ENCODE results near the gene SF3A1.

Gene SF3A1

DNA sequence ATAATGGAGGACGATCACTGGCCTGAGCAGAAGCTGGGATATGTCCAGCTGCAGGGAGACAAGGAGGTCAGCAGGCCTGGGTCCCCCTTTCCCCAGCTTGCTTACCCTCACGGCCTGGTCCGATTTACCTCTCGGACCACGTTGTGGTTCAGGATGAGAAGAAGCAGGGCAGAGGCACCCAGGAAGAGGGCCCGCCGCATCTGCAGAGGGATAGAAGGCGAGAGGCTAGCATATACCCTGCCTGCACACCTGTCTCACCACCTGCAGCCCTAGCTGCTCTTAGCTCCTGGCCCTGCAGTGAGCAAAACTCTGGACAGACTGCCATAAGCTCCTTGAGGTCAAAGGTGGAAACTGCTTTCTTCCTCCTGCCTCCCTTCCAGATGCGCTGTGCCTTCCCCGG is 29.2 kb upstream of the SF3A1 start:
- no peak for DNase-seq (ENCODE audit: low spot score)

DNA sequence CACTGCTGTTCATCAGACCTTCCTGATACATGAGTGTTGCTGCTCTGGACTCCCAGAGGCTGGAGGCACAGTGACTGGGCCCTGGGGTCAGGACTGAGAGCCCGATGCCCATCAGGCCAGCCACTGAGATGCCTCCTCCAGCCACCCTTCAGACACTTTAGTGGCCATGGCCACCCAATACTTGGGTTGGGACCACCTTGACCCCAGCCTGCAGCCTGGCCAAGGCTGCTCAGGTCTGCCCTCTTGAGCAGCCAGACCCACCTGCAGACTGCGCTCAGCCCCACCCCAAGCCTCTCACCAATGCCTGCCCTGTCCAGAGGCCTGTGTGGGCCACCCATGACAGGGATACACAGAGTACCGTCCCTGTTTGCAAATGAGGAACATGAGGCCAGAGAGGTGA is 26.4 kb upstream of the SF3A1 start:
- DNase-seq (ENCODE audit: low spot score): no peak

DNA sequence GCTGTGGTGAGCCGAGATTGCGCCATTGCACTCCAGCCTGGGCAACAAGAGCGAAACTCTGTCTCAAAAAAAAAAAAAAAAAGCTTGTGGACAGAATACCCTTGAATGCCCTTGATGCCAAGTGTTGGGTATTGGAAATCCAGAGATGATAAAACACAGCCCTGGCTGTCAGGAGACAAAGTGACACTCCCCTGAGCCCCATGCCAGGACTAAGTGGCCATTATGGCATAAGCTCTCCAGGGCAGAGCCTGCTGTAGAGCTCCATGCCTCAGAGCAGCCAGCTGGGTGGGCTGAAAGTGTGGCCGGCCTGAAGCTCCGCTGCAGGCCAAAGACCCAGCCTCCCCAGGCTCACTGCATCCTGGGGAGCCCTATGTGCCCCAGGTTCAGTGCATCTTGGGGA is 25.6 kb upstream of the SF3A1 start:
- DNase-seq (ENCODE audit: low spot score): no peak

DNA sequence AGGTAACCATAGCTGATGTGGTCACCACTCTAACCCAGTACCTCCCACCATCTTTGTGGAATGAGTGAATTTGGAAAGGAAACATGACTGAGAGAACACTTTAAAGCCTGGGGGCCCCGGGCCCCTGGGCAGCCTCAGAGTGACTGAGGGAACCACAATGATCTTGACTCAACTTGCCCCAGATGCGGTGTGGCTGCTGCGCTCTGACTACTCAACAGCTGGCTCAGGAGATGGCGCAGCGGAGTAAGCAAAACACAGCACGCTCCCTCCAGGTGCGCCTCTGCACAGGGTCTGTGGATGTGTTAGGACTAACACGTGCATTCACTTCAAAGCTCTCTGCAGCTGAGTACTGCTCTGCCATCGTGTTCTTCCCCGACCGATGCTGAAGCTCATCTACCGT is 24.6 kb upstream of the SF3A1 start:
- DNase-seq (ENCODE audit: low spot score): no peak

DNA sequence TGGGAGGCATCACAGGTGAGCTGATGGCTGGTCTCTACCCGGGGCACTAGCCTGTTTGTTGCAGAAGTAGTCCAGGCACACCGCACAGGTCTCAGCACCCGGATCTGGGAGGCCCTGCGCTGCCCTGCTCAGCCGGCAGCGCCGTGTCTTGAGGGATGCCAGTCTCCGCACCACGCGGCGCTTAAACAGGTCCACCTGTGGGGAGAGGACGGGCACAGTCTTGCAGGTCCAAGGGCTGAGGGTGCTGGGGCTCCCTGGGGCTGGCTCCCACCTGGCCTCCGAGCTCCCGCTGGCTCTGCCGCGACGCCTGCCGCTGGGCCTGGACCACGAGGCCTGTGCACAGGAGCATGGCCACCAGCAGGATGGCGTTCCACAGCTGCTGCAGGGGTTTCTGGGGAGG is 23.3 kb upstream of the SF3A1 start:
- no peak for DNase-seq (ENCODE audit: low spot score)

DNA sequence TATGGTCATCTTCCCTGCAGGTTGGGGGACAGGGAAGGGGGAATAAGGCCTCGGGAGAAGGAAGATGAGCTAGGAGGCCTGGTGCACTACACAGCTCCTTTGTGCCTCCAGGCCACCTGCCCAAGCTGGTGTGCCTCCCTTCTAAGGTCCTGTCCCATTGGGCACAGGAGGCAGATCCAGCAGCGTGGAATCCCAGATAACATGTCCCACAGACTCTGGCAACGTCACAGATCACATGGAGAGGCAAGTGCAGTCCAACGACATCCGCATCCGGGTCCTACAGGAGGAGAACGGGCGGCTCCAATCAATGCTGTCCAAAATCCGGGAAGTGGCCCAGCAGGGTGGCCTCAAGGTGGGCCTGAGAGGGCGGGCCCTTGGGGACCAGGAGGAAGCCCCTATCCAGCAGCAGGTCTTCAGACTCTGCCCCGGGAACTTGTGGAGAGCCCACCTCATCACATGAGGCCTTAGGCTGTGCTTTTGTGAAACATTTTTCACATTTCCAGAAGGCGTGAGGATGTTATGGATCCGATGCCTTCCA is 18.7 kb upstream of the SF3A1 start:
- no peak for DNase-seq (ENCODE audit: low spot score)

DNA sequence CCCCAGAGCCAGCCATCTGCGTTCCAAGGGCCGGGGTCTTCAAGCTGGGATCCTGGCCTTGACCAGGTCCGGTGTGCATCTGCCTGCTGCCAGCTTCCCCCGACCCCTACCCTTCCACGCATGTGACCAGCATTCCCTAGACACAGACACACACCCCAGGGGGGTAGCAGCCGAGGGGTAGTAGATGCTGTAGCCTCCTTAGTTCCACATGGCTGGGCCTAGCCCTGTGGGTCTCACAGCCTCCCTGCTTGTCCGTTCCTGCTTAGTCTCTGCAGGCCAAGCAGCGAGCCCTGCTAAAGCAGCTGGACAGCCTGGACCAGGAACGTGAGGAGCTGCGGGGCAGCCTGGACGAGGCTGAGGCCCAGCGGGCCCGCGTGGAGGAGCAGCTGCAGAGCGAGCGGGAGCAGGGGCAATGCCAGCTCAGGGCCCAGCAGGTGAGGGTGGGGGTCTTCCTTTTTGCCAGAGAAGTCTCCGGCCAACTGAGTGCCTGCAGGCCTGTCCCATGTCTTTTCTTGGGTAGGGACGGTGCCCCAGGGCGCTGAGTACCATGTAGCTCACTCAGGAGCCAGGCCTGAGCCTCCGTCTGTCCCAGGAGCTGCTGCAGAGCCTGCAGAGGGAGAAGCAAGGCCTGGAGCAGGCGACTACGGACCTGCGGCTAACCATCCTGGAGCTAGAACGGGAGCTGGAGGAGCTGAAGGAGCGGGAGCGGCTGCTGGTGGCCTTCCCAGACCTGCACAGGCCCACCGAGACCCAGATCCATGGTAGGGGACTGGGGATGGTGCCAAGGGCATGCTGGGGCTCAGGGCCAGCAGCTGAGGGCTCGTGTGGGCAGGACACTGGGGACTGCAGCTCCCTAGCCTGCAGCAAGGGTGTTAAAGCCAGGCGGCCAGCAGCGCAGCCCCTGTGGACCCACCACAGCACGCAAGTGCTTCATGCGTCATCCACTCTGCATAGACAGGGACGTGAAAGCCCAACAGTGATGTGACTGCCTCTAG is 16.9 kb upstream of the SF3A1 start:
- DNase-seq (ENCODE audit: low spot score): no peak

DNA sequence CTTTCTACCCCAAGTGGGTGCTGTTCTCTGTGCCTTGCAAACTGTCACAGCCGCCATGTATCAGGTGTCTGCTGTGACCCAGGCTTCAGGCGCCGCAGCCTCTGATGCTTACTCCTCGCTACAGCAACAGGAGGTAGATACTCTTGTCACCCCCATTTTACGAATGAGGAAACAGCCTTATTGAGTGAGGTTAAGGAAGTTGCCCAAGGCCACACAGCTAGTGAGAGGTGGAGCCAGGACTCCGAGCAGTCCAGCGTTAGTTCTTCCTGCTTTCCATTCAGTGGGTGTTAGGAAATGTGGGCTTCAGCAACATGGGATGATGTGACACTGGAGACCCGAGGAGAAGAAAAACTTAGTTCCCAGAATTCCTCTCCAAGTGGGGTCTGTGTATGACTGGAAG is 16.2 kb upstream of the SF3A1 start:
- DNase-seq (ENCODE audit: low spot score): no peak

DNA sequence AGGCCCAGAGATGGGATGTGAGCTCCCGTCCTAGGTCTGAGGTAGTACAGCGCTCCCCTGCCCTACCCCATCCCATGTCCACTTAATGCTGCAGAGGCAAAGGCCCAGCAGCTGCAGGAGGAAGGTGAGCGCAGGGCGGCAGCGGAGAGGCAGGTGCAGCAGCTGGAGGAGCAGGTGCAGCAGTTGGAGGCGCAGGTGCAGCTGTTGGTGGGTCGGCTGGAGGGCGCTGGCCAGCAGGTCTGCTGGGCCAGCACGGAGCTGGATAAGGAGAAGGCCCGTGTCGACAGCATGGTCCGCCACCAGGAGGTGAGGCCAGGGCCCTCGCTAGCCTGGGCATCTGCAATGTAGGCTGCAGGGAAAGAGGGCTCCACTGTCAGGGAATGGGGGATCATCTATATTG is 15.3 kb upstream of the SF3A1 start:
- DNase-seq (ENCODE audit: low spot score): no peak

DNA sequence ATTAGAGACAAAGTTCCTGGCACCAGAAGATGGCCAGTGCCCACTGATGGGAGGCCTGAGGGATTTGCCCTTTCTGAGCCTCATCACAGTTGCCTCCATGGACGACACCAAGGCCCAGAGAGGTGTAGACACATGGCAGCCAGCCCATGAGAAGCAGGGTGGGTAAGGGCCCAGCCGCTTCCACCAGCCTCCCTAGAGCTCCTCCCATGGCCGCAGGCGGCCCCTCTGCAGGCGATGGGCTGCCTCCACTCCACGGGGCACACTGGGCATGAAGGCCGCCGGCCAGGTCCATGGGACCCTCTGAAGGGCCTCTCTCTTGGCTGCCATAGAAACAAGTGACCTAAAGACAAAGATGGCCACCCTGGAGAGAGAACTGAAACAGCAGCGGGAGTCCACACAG is 14.6 kb upstream of the SF3A1 start:
- DNase-seq (ENCODE audit: low spot score): no peak

DNA sequence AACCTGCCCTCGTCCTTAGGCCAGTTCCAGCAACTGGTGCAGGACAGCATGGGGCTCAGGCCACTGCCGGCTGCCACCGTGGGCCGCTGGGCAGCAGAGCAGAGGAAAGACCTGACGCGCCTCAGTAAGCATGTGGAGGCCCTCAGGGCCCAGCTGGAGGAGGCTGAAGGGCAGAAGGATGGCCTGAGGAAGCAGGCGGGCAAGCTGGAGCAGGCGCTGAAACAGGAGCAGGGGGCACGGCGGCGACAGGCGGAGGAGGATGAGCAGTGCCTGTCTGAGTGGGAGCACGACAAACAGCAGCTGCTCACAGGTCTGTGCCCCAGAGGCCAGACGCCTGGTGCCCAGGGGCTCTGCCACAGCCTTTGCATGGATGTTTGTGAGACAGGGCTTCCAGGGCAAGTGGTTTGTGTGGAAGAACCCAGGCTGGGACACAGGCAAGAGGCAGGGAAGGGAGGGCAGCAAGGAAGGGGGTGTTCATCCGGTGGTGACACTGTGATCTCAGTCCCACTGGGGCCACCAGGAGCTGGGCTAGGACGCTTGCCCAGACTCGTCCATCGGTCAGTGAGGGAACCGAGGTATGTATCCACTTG is 14.0 kb upstream of the SF3A1 start:
- no peak for DNase-seq (ENCODE audit: low spot score)

DNA sequence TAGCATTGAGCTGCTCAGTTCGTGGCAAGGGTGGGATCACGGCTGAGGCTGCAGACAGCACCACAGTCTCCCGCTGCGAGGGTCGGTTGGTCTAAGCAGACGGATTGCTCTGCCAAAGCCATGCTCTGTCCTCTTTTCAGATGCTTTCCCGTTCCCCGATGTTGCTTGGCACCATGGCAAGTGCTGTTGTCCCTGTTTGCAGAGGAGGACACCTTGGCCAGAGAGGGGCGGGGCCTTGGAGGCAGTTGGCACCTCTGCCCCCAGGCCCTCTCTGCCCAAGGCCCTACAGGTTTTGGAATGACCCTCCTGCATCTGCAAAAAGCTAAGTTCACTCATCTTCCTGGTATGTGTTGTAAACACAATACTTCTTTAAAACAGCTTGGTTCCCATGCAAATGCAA is 11.7 kb upstream of the SF3A1 start:
- DNase-seq (ENCODE audit: low spot score): no peak

DNA sequence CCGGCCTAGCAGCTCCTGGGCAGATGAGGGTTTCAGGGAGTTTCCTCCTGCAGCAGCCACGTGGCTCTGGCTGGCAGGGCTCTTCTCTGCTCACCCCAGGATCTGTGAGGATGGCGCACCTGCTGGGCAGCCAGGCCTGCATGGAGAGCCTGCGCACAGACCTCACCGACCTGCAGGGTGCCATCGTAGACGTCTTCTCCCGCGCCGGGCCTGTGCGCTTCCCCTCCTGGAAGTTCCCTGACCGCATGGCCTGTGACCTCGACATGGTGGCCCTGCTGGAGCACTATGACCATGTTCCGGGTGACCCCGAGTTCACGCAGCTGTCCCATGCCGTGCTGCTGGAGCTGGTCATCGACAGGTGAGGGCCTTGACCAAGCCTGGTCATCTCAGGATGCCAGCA is 9.2 kb upstream of the SF3A1 start:
- no peak for DNase-seq (ENCODE audit: low spot score)

DNA sequence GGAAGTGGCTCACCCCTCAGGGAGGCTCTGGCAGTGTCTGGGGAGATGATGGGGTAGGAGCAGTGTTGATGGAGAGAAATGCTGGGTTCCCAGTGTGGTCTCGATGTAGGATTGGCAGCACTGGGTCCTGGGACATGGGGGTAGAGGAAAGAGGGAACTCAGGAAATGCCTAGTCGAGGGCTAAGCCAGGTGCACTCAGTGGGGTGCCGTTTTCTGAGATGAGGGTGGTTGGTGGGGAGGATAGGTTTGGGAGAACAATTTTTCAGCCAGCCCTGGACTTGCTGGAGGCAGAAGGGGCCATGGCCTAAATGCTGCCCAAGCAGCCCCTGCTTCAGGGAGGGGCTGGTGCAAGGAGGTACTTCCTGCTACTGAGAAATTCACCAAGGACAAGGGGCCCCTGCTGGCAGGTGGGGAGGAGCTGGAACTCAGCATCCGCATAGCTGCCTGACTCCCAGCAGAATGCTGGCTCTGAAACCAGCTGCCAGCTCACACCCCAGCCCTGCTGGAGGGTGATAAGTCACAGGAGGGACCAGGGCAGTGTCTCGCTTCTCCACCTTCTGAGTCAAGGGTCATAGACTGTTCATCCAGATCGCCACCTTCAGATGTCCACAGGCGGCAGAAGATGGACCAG is 6.1 kb upstream of the SF3A1 start:
- no peak for DNase-seq (ENCODE audit: low spot score)

DNA sequence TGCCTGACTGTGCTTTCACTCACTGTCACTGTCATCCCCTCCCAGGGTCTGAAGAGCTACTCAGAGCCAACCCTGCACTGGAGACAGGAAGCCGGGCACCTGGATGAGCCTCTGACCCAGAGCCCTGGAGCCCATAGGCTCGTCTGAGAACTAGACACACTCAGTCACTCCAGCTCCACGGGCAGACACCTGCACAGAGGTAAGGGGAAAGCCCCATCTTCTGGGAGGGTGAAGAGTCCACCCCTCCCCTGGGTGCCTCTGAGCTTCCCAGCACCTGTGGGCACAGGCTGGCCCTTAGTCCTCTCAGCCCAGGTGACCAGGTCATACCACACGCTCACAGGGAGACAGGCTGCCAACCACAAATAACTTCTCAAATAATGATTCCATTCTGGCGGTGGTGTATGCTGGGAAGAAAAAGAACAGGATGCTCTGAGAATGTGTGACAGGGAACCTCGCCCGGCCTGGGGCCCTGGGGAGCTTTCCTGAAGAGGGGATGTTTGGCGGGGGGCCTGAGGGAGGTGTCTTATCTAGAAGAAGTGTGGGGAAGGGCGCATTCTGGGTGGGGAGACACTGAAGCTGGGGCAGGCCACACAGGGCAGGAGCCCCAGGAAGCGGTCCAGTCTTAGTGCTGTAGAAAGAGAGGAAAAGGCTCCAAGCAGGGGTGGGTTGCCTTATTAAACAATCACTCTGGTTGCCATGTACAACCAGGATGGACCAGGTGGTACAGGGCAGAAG is 5.4 kb upstream of the SF3A1 start:
- no peak for DNase-seq (ENCODE audit: low spot score)

DNA sequence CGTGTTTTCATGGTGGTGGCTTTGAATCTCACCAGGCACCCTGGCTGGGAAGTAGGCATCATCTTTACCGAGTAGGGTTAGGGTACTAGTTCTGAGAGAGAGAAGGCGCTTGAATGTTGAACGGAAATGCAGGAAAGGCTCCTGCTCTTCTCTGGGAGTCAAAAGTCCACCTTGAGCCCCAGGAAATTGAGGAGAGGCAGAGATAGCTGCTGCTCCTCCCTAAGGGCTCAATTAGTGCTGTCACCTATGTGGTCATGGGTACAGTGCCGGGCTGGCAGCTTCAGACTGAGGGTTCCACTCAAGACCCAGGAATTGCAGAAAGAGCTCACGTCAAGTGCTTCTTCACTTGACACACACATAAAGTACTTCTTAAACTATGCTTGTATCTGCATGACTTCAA is 1.8 kb upstream of the SF3A1 start:
- DNase-seq (ENCODE audit: low spot score): no peak

DNA sequence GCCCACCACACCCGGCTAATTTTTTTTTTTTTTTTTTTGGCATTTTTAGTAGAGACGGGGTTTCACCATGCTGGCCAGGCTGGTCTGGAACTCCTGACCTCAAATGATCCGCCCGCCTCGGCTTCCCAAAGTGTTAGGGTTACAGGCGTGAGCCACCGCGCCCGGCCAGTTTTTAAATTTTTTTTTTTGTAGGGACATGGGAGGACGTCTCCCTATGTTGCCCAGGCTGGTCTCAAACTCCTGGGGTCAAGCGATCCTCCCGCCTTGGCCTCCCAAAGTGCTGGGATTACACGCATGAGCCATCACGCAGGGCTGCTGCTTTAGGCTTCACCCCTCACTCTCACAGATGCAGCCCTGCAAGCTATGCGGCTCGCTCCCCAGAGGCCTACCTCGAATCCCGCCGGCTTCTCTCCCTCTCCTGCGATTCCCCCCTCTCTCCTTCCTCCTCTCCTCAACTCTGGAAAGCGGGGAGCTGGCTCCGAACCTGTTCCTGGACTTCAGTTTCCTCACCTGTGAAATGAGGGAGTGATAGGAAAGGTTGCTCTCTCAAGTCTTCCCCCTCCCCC is 1.0 kb upstream of the SF3A1 start:
- DNase-seq (ENCODE audit: low spot score): no peak

DNA sequence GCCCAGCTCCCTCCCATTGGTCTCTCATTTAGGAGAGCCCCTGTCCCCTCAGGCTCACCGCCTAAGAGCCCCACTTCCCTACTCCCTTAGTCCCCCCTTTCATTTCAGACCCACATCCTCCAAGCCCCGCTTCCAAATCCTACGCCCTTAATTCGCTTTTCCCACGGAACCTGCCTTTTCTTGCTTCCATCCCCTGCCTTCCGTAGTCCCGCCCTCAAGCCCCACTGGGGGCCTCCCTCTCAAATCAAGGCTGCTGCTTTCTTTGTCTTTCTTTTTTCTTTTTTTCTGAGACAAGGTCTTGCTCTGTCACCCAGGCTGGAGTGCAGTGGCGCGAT is 509 bp upstream of the SF3A1 start:
- no peak for DNase-seq (ENCODE audit: low spot score)

DNA sequence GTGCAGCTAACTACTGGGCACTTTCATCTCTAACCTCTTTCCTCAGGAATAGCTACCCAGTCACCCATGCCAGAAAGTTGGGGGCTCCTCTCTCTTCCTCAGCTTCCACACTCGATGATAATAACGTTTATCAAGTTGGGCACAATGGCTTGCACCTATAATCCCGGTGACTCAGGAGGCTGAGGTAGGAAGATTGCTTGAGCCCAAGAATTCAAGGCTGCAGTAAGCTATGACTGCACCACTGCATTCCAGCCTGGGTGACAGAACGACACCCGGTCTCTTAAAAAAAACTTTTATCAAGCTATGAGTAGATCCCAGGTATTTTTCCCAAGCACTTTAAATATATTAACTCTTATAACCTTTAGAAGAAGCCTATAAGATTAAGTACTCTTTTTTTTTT is 2.0 kb downstream of the SF3A1 start:
- no peak for DNase-seq (ENCODE audit: low spot score)

DNA sequence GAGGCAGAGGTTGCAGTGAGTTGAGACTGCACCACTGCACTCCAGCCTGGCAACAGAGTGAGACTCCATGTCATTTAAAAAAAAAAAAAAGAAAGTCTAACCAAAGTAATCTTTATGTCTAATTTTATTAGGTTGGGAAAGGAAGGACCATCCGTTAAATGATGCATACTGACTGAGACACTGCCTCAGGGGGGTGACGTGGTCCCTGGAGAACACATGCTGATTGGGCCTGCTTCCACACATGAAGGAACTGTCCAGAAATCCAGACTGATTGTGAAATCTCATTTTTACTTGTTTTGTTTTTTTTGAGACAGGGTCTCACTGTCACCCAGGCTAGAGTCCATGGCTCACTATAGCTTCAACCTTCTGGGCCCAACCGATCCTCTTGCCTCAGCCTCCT is 5.5 kb downstream of the SF3A1 start:
- no peak for DNase-seq (ENCODE audit: low spot score)

DNA sequence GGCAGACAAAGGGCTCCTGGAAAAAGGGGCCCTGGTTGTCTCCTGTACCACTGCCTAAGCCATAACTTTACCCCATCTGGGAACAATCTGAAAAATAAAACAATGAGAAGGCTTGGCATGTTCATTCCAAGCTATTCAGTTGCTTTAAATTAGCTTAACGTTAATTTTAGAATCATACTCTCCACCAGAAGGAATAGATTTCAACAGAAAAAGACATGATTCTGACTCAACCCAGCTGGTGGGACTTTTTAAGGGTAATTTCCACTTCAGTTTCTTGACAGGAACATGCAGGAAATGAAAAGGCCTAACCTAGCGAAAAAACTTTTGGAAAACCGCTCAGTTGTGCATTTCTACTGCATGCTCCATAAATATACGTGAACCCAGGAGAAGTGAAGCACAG is 7.9 kb downstream of the SF3A1 start:
- DNase-seq (ENCODE audit: low spot score): no peak

DNA sequence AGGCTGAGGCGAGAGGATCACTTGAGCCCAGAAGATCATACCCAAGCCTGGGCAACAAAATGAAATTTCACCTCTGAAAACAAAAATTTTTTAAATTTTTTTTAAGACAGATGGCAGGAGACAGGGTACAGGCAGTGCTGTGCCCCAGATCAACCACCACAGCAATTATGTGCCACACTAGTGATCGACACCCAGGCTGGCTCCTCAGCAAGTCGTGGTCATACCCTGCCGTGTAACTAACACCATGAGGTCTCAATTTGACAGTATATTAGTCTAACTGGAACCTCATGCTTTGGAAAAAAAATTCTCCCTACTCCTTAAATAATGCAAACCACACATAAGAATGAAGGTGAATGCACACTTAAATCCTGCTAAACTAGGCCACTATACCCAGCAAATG is 8.3 kb downstream of the SF3A1 start:
- no peak for DNase-seq (ENCODE audit: low spot score)

Measured in hepatic stellate cell (primary cell).